GM23248 (cell line): ENCODE results near the gene PXMP2. TPM values are rescaled to one million over a fixed set of nuclear protein-coding genes. Genes with fewer than 3 reads are reported as not detected.

Experiments
- DNase-seq: peaks from one replicate; pipeline ENCODE4 v3.0.0-alpha.2; 2015
- H2AFZ ChIP-seq: fragments of 200-600 bp; sonication (generic); 2 replicates; pipeline ENCODE4 v1.6.1; 2016; ENCODE audit warnings: antibody characterized with exemption
- H3F3A ChIP-seq: fragments of 200-600 bp; sonication (generic); 2 replicates; pipeline ENCODE4 v1.6.1; 2016; ENCODE audit warnings: mild to moderate bottlenecking, antibody characterized with exemption, mixed run types; ENCODE audit not compliant: insufficient read depth
- H3K27ac ChIP-seq: fragments of 200-600 bp; sonication (generic); 2 replicates; pipeline ENCODE4 v1.5.1; 2016; ENCODE audit warnings: mild to moderate bottlenecking
- H3K27me3 ChIP-seq: fragments of 200-600 bp; sonication (generic); replicated peaks from 2 replicates; pipeline ENCODE4 v1.6.1; 2016; ENCODE audit warnings: mild to moderate bottlenecking; ENCODE audit not compliant: insufficient read depth
- H3K36me3 ChIP-seq: fragments of 200-600 bp; sonication (generic); 2 replicates; pipeline ENCODE4 v1.6.1; 2016; ENCODE audit warnings: low read depth, mild to moderate bottlenecking
- H3K4me1 ChIP-seq: fragments of 200-600 bp; sonication (generic); 2 replicates; pipeline ENCODE4 v1.6.1; 2016; ENCODE audit warnings: mild to moderate bottlenecking; ENCODE audit not compliant: insufficient read depth
- H3K4me2 ChIP-seq: fragments of 200-600 bp; sonication (generic); one replicate; pipeline ENCODE4 v1.6.1; 2016; ENCODE audit warnings: mild to moderate bottlenecking; ENCODE audit not compliant: unreplicated experiment
- H3K4me3 ChIP-seq: fragments of 200-600 bp; sonication (generic); 2 replicates; pipeline ENCODE4 v1.5.1; 2016; ENCODE audit warnings: mild to moderate bottlenecking
- H3K79me2 ChIP-seq: fragments of 200-600 bp; sonication (generic); 2 replicates; pipeline ENCODE4 v1.6.1; 2016; ENCODE audit warnings: mild to moderate bottlenecking; ENCODE audit not compliant: insufficient read depth
- H3K9ac ChIP-seq: fragments of 200-600 bp; sonication (generic); 2 replicates; pipeline ENCODE4 v1.6.1; 2016; ENCODE audit warnings: mild to moderate bottlenecking
- H3K9me2 ChIP-seq: fragments of 200-600 bp; sonication (generic); 2 replicates; pipeline ENCODE4 v1.6.1; 2016; ENCODE audit warnings: mixed run types, mild to moderate bottlenecking, moderate library complexity; ENCODE audit not compliant: insufficient read depth
- H3K9me3 ChIP-seq: fragments of 200-600 bp; sonication (generic); one replicate; pipeline ENCODE4 v1.6.1; 2017; ENCODE audit warnings: low read depth
- H4K20me1 ChIP-seq: fragments of 200-600 bp; sonication (generic); 2 replicates; pipeline ENCODE4 v1.6.0; 2016; ENCODE audit not compliant: insufficient read depth
- EZH2 ChIP-seq: fragments of 200-600 bp; sonication (generic); IDR thresholded peaks from 2 replicates; pipeline ENCODE4 v1.6.1; 2018; ENCODE audit warnings: antibody characterized with exemption, mild to moderate bottlenecking; ENCODE audit not compliant: insufficient read depth, poor library complexity, severe bottlenecking
- EZH2phosphoT487 ChIP-seq: fragments of 200-600 bp; sonication (generic); IDR thresholded peaks from 2 replicates; pipeline ENCODE4 v1.6.1; 2018; ENCODE audit warnings: antibody characterized with exemption, moderate library complexity, mild to moderate bottlenecking, low read depth; ENCODE audit not compliant: insufficient read depth
- WGBS, 2 experiments: methylation state at CpG; one replicate each; pipeline ENCODE4 v1.1.6; 2015 to 2017; ENCODE audit warnings: low lambda C conversion rate in 2 of 2, low coverage in 1 of 2; ENCODE audit errors: missing lambda C conversion rate in 2 of 2; 5-methylcytosine and 5-hydroxymethylcytosine counted together
- in situ Hi-C: fragments of 300-500 bp; cut with MboI; formaldehyde crosslinking; loops from 2 replicates; pipeline ENCODE4 v1.15.0; 2020
- polyA plus RNA-seq: library from polyadenylated mRNA; unstranded; fragments of >200 nt; fragmentation: Nextera tagmentation; extraction: Ambion mirVana; gene quantifications from 2 replicates; pipeline ENCODE4 v1.2.1, GENCODE V29; 2016
- total RNA-seq: library from RNA; depleted of rRNA; stranded (reverse); fragments of >200 nt; shearing (Covaris generic); gene quantifications from 2 replicates; pipeline ENCODE4 v1.2.3, GENCODE V29; 2014

Gene PXMP2
- total and polyA plus RNA-seq, 2 experiments from 2014 or later: 28.5 to 37.2 TPM

DNA sequence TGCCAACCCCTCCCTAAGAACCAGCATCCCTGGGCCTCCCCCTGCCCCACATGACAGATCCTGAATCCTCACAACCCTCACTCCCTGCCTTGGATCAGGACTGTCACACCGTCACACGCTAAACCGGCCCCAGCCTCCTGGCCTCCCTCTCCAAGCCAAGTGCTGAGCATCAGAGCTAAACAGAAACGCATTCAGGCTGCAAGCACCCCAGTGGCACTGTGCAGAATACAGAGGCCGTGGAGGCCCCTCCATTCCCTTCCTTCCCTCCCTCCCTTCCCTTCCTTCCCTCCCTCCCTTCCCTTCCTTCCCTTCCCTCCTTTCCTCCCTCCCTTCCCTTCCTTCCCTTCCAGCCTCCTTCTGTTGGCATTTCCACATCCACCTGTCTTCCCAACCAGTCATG lies 12.8 kb upstream of the PXMP2 start:
- no peaks in the 10 kb centered on the region for H4K20me1 ChIP-seq
- no peaks in the 10 kb centered on the region for H3F3A ChIP-seq
- no peak overlapping the region for H3K27ac ChIP-seq
- H3K4me2 ChIP-seq: no peak overlapping the region
- H3K79me2 ChIP-seq: no peaks in the 10 kb centered on the region; the same call in 1 of the 2 replicates
- H3K9me3 ChIP-seq: no peaks in the 10 kb centered on the region
- H2AFZ ChIP-seq: no peak overlapping the region
- in situ Hi-C loops: no loop called here
- no peaks in the 10 kb centered on the region for H3K36me3 ChIP-seq
- H3K9me2 ChIP-seq: no peaks in the 10 kb centered on the region
- DNase-seq: no peak
- no peak overlapping the region for H3K9ac ChIP-seq
- H3K4me1 ChIP-seq: no peaks in the 10 kb centered on the region
- H3K4me3 ChIP-seq: no peak overlapping the region
- TF ChIP-seq EZH2phosphoT487 (no peak), EZH2 (no peak)
- 96 to 97% methylated on average over 3 to 5 of the region's 5 CpGs for WGBS, 2 experiments
- H3K27me3 ChIP-seq: no peaks in the 10 kb centered on the region

DNA sequence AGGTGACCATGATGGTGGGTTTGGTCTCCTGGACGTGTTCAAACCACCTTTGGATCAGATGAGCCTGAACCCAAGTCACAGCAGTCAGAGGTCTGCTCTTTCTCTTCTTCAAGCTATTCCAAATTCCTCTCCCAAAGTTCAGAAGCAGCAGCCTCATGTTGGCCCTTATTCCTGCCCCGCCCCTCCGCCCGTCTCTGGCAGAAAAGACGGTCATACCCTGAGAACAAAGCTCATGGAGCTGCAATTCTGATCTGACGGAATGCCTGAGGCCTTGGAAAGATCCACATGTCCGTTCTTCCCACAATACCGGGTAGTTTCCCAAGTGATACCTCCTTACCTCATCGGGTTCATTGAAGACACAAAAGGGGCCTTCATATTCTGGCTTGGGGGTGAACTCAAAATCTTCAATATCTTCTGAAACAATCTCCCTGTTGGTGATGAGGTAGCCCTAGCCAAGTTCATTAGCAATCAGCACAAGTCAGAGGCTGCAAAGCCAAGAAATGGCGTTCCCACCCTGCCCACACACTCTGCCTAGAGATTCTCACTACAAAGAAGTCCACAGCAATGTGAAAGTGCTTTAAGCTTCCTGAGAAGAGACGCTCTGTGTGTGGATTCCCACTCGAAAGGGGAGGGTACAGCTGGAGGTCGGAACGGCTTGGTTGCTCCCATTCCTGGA lies 11.5 kb upstream of the PXMP2 start:
- no peaks in the 10 kb centered on the region for H3K36me3 ChIP-seq
- no peaks in the 10 kb centered on the region for H3K9me2 ChIP-seq
- WGBS, 2 experiments: 92% methylated on average over 14 of the region's 14 CpGs
- no peaks in the 10 kb centered on the region for H3K9me3 ChIP-seq
- H3K9ac ChIP-seq: no peak overlapping the region
- H3K4me1 ChIP-seq: no peaks in the 10 kb centered on the region
- H3K79me2 ChIP-seq: peaks cover 12% of the 10 kb centered on the region
- H3K27me3 ChIP-seq: no peaks in the 10 kb centered on the region
- in situ Hi-C loops: no loop called here
- no peak overlapping the region for H3K27ac ChIP-seq
- H4K20me1 ChIP-seq: no peaks in the 10 kb centered on the region
- no peak overlapping the region for H3K4me2 ChIP-seq
- no peaks in the 10 kb centered on the region for H3F3A ChIP-seq
- TF ChIP-seq EZH2phosphoT487 (no peak), EZH2 (no peak)
- H3K4me3 ChIP-seq: no peak overlapping the region
- no peak for DNase-seq
- no peak overlapping the region for H2AFZ ChIP-seq

DNA sequence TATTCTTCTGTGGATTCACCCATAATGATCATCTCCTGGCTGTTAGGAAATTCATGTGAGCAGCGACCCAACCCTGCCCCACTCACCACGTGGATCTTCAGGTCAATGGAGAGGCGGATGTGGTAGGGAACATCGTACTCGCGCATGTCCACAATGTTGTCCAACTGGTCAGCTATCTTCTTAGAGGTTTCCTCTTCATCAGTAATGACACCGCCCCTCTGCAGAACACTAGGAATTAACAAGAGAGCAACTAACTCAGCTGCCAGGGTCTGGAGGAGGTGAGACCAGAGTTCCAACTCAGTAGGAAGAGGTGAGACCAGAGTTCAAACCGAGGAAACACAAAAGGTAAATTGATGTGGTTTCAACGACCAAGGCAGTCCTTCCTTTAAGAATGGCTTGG lies 9.9 kb upstream of the PXMP2 start:
- no peaks in the 10 kb centered on the region for H3K27me3 ChIP-seq
- H3K9me2 ChIP-seq: no peaks in the 10 kb centered on the region
- no peak for DNase-seq
- H3K27ac ChIP-seq: no peak overlapping the region
- 96 to 97% methylated on average over 9 of the region's 9 CpGs for WGBS, 2 experiments
- no peaks in the 10 kb centered on the region for H3K36me3 ChIP-seq
- H3K4me2 ChIP-seq: no peak overlapping the region
- H3F3A ChIP-seq: no peaks in the 10 kb centered on the region
- in situ Hi-C loops: no loop called here
- H3K9ac ChIP-seq: no peak overlapping the region
- H3K4me3 ChIP-seq: no peak overlapping the region
- H3K4me1 ChIP-seq: no peaks in the 10 kb centered on the region
- H2AFZ ChIP-seq: no peak overlapping the region
- H4K20me1 ChIP-seq: no peaks in the 10 kb centered on the region
- H3K9me3 ChIP-seq: no peaks in the 10 kb centered on the region
- TF ChIP-seq EZH2 (no peak), EZH2phosphoT487 (no peak)
- peaks cover 28% of the 10 kb centered on the region for H3K79me2 ChIP-seq

DNA sequence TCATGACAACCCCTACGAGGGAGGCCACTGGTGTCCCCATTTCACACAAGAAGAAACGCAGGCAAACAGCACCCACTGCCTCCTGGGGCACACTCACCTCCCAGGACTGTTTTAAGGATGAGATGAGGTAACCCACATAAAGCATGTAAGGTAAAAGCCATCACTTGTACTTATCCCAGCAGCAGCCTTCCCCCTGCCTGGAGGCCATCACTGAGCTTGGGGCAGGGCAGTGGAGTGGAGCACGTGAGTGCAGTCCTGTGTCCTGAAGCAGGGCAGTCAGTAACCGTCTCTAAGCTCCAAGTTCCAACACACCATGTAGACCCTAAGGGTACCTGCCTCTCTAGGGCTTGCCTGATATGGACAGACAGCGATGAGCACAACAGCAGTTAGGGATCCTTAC lies 2.0 kb upstream of the PXMP2 start:
- DNase-seq: no peak
- H3K9me3 ChIP-seq: no peaks in the 10 kb centered on the region
- peaks cover 48% of the 10 kb centered on the region for H3K79me2 ChIP-seq
- TF ChIP-seq EZH2: no peak
- no peak for TF ChIP-seq EZH2phosphoT487
- no peak overlapping the region for H3K4me3 ChIP-seq
- in situ Hi-C loops: no loop called here
- H3K4me2 ChIP-seq: no peak overlapping the region
- no peaks in the 10 kb centered on the region for H3K4me1 ChIP-seq
- H3K36me3 ChIP-seq: no peaks in the 10 kb centered on the region
- no peak overlapping the region for H3K27ac ChIP-seq
- H3K9ac ChIP-seq: no peak overlapping the region
- H3K9me2 ChIP-seq: no peaks in the 10 kb centered on the region
- 58% methylated on average over 5 of the region's 5 CpGs for WGBS, 2 experiments
- H4K20me1 ChIP-seq: no peaks in the 10 kb centered on the region
- H3K27me3 ChIP-seq: no peaks in the 10 kb centered on the region
- no peak overlapping the region for H2AFZ ChIP-seq
- H3F3A ChIP-seq: peaks cover 9% of the 10 kb centered on the region; the same call in 1 of the 2 replicates
